Mucosa of rectum (tissue), 2 donors: ENCODE measurements around the gene PSMD11.
A peak's percentile ranks its signal among the peaks of the same experiment; 100 is the strongest.
"Not testable (repeated sequence)": the region's sequence is repeated elsewhere in the genome, so short reads cannot be mapped to it uniquely, and the experiment has no call there.

Experiments
- H3K27ac ChIP-seq, 2 donors: one replicate each; pipeline ENCODE4 v1.7.0; 2013; ENCODE audit warnings: inconsistent platforms in 2 of 2, low read depth in 2 of 2, low read length in 2 of 2
- H3K27me3 ChIP-seq, 2 donors: one replicate each; pipeline ENCODE4 v1.7.0; 2013; ENCODE audit warnings: low read length in 2 of 2; ENCODE audit not compliant: control insufficient read depth in 2 of 2, insufficient read depth in 2 of 2
- H3K36me3 ChIP-seq, 2 donors: one replicate each; pipeline ENCODE4 v1.7.0; 2013; ENCODE audit warnings: low read length in 2 of 2; ENCODE audit not compliant: control insufficient read depth in 2 of 2, insufficient read depth in 2 of 2
- H3K4me1 ChIP-seq, 2 donors: one replicate each; pipeline ENCODE4 v1.7.0; 2013; ENCODE audit warnings: low read length in 2 of 2, mild to moderate bottlenecking in 1 of 2; ENCODE audit not compliant: control insufficient read depth in 2 of 2, insufficient read depth in 2 of 2
- H3K4me3 ChIP-seq, 2 donors: one replicate each; pipeline ENCODE4 v1.7.0; 2013; ENCODE audit warnings: low read length in 2 of 2
- H3K9ac ChIP-seq, 2 donors: one replicate each; pipeline ENCODE4 v1.7.0; 2013; ENCODE audit warnings: low read length in 2 of 2, low read depth in 1 of 2, mild to moderate bottlenecking in 1 of 2
- H3K9me3 ChIP-seq, 2 donors: one replicate each; pipeline ENCODE4 v1.7.0; 2013; ENCODE audit warnings: low read length in 2 of 2; ENCODE audit not compliant: control insufficient read depth in 2 of 2
- donor health status: healthy.
- donor health status: Normal muscosa, but diverticular disease.

The PSMD11 gene

DNA sequence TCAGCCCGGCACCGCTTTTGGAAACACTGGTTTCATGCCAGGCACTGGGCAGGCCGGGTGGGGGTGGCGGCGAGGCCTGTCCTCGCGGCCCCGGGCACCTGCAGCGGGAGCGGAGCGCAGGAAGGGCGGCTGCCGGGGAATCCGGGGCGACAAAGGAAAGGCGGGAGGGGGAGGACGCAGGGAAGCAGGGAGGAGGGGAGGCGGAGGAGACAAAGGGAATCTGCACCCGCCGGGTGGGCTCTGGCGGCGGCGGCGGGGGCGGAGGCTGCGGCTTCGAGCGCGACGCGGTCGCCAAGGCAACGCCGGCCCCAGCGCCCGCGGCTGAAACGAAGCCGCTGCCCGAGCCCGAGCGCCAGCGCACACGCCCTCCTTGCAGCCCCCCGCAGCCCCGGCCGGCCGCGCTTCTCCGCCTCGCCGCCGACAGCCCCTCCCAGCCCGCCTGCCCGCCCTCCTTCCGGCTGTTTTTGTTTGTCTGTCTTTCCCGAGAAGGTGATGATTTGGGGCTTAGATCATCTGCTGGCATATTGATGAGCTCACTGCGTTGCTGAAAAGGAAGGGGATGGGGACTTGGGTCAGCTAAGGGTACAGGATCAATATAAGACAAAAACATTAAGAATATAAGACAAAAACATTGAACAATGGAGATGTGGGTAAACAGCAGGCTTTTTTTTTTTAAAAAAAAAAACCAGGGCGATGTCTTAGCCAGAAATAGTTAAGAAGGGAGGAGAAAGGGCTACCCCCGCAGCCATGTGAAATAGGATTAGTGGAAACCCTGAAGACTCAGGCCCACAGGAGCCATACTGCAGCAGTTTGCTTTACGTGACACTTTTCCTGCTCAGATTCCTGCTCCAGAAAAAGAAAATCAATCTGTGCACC, 75.2 kb downstream of the PSMD11 start:
- Histone ChIP-seq H3K36me3 (peaks cover 0 to 3% of the 10 kb centered on the region in 2 donors), H3K4me1 (peaks cover 0 to 3% of the 10 kb centered on the region in 2 donors), H3K27ac (peak overlapping the region in 1 of 2 donors; percentile 16), H3K27me3 (no peaks in the 10 kb centered on the region), H3K9me3 (no peaks in the 10 kb centered on the region), H3K9ac (no peak overlapping the region), H3K4me3 (peak overlapping the region in 1 of 2 donors; percentile 29)

DNA sequence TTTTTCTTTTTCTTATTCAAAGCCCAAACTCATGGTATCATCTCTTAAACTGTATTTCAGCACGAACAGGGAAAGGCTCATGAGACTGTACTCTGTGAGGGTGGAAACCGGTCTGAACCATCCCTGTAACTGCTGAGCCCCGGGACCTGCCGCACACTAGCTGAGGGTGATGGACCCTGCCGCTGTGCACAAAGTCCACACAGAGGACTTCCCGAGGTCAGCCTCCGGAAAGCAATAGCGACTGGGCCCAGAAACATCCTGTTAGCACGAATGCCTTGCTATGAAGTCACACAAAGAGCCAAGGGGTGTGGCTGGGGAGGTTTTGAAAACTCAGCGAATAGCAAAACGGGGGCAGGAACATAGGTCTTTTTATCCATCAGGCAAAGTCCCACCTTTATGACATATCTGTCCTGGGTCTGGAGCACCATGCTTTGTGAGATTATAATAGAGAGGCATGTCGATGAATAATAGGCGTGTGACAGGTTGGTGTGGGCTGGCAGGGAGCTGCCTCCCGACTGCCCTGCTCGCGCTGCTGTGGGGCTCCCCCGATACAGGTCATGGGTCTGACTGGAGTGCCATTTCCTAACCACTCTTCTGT, 75.9 kb downstream of the PSMD11 start:
- Histone ChIP-seq H3K9ac (no peak overlapping the region), H3K27me3 (no peaks in the 10 kb centered on the region), H3K9me3 (no peaks in the 10 kb centered on the region), H3K36me3 (peaks cover 0 to 3% of the 10 kb centered on the region in 2 donors), H3K4me3 (peak overlapping the region in 1 of 2 donors; percentile 29), H3K27ac (no peak overlapping the region), H3K4me1 (peaks cover 0 to 3% of the 10 kb centered on the region in 2 donors)

DNA sequence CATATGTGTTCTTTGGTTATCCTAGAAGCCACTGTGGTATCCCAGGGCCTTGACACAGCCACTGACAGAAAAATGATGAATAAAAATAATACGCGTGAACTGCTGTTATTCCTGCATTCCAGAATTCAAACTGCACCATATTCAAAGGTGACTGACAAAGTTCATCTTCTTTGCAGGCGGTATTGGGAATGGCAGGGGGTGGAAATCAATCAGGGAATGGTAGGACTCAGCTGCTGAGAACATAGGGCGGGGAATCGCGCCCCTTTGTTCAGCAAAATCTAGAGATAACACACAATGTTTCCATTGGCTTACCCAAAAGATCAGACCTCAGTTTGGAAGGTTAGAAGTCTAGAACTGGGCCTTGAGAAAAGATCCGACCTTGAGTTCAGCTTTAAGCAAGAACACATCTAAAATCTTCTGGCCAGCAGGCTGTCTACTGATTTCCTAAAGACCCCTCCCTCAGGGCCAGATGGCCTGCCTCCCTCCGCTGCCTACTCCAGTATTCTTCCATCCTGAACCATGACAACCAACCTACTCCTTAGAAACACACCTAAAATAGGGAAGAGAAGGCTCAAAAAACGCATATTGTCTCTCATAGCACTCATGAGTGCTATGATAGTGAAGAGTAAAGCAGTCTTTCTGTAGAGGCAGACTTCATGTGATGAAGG, 76.6 kb downstream of the PSMD11 start:
- H3K27me3 ChIP-seq = no peaks in the 10 kb centered on the region
- peaks cover 0 to 6% of the 10 kb centered on the region in 2 donors for H3K36me3 ChIP-seq
- no peak overlapping the region for H3K27ac ChIP-seq
- H3K4me1 ChIP-seq = peaks cover 0 to 3% of the 10 kb centered on the region in 2 donors
- H3K9me3 ChIP-seq = no peaks in the 10 kb centered on the region
- no peak overlapping the region for H3K4me3 ChIP-seq
- H3K9ac ChIP-seq = no peak overlapping the region

DNA sequence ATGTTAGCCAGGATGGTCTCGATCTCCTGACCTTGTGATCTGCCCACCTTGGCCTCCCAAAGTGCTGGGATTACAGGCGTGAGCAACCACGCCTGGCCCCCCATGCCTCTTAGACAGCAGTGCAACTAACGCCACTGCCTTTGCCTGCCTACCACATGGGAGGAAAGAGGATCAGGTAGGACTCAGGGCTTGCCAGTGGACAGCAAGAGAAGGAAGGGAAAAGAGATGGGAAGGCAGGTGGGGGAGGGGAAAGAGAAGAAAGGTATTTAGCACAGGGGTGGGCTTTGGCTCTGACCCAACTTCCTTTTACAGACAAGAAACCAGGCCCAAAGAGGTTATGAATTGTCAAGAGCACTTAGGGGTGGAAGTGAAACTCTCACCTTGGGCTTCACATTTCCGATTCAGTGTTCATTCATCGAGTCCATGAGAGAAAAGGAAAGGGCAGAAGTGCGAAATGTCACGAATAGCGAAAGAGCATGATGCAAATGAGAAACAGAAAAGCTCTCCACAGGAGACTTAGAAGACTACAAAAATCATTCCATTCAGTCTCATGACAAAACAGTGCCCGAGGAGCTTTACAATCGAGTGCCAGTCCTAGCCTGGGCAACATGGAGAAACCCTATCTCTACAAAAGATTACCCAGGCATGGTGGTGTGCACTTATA, 78.8 kb downstream of the PSMD11 start:
- no peaks in the 10 kb centered on the region for H3K27me3 ChIP-seq
- H3K9me3 ChIP-seq = no peaks in the 10 kb centered on the region
- H3K36me3 ChIP-seq = peaks cover 1 to 9% of the 10 kb centered on the region in 2 donors
- H3K9ac ChIP-seq = no peak overlapping the region
- peaks cover 0 to 3% of the 10 kb centered on the region in 2 donors for H3K4me1 ChIP-seq
- no peak overlapping the region for H3K4me3 ChIP-seq
- no peak overlapping the region for H3K27ac ChIP-seq

DNA sequence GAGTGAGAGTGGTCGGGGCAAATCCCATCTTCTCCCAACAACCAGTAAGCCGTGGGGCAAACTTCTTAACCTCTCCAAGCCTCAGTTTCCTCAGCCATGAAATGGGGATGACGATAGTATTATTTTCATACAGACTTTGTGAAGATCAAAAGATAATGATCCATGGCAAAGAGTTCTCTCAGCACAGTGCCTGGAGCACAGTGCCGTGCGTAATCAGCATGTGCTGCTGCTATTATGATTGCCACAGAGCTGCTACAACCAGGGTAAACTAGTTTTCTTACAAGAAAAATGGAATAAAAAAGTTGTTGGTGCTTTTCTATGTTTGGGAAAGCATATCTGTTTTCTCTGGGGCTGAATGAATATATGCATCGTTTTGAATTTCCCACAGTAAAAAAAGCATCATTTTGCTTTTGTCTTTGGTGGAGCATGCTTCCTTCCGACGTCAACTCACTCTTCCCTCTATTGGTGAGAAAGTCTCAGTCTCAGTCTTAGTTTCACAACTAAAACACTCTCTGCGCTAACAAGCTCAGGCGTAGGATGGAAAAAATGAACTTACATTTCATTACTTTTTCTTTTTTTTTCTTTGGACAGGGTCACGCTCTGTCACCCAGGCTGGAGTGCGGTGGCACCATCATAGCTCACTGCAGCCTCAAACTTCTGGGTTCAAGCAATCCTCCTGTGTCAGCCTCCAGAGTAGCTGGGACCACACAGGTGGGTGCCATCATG, 79.7 kb downstream of the PSMD11 start:
- Histone ChIP-seq H3K27me3 (no peaks in the 10 kb centered on the region), H3K4me3 (no peak overlapping the region), H3K36me3 (peaks cover 9 to 14% of the 10 kb centered on the region in 2 donors), H3K4me1 (peaks cover 0 to 3% of the 10 kb centered on the region in 2 donors), H3K9me3 (no peaks in the 10 kb centered on the region), H3K27ac (no peak overlapping the region), H3K9ac (no peak overlapping the region)

DNA sequence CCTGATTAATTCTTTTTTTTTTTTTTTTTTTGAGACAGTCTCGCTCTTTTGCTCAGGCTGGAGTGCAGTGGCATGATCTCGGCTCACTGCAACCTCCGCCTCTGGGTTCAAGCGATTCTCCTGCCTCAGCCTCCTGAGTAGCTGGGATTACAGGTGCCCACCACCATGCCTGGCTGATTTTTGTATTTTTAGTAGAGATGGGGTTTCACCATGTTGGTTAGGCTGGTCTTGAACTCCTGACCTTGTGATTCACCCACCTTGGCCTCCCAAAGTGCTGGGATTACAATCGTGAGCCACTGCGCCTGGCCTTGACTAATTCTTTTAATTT, 80.2 kb downstream of the PSMD11 start:
- not testable (repeated sequence) for H3K4me3 ChIP-seq, H3K27ac ChIP-seq, H3K27me3 ChIP-seq, H3K9me3 ChIP-seq, H3K4me1 ChIP-seq, H3K9ac ChIP-seq
- H3K36me3 ChIP-seq = peaks cover 13 to 17% of the 10 kb centered on the region in 2 donors

DNA sequence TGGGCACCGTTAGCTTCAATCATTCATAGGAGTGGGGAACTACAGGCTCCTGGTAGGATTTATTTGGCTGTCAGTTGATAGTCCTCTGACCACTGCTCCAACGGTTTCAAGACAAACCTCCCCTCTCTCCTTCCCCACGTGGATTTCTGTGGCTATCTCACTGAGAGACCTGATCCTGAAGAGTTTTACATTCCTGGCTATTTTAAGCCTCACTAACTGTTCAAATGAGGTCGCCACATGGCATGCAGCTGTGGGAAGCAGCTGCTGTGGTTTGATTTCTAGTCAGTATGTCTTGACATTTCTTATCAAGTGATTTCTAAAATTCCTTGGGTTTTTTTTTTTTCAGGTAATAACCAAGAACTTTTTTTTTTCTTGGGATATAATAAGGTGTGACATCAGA, 80.8 kb downstream of the PSMD11 start:
- Histone ChIP-seq H3K27ac (no peak overlapping the region), H3K36me3 (peaks cover 17 to 21% of the 10 kb centered on the region in 2 donors), H3K27me3 (no peaks in the 10 kb centered on the region), H3K9ac (no peak overlapping the region), H3K4me3 (no peak overlapping the region), H3K9me3 (no peaks in the 10 kb centered on the region), H3K4me1 (peaks cover 0 to 3% of the 10 kb centered on the region in 2 donors)

DNA sequence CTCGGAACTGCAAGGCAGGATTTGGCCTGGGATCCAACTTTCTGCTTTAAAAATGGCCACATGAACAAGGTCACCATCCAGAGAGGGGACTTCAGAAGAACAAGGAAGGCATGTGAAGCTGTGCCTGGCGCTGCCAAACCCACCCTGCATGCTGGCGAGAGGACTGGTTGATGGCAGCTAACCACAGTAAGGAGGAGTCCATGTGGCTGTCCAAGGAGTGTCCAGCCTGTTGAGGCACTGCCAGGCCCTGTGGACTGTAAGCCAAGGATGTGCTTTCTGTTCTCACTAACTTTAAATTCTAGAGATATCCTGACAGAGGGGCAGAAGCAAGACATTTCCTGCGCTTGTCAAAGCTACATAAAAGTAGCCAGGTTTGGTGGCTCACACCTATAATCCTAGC, 82.8 kb downstream of the PSMD11 start:
- Histone ChIP-seq H3K27ac (no peak overlapping the region), H3K36me3 (peaks cover 21 to 28% of the 10 kb centered on the region in 2 donors), H3K27me3 (no peaks in the 10 kb centered on the region), H3K4me1 (peaks cover 0 to 3% of the 10 kb centered on the region in 2 donors), H3K4me3 (no peak overlapping the region), H3K9me3 (no peaks in the 10 kb centered on the region), H3K9ac (no peak overlapping the region)

DNA sequence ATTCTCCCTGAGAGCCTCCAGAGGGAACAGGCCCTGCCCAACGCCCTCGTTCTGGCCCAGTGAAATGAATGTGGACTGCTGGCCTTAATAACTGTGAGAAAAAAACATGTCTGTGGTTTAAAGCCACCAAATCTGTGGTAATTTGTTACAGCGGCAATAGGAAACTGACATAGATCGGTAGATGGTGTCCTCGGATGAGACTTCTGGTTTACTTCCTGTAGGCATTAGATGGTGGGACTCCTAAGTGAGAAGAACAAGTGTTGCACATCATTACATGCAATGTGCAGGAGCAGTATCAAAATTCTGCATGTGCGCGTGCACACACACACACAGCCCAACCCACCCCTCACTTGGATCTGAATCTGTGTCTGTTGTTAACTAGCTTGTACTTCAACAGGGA, 84.5 kb downstream of the PSMD11 start:
- Histone ChIP-seq H3K4me1 (peaks cover 0 to 1% of the 10 kb centered on the region in 2 donors), H3K36me3 (peaks cover 28% of the 10 kb centered on the region in 2 donors), H3K27me3 (no peaks in the 10 kb centered on the region), H3K4me3 (no peak overlapping the region), H3K9me3 (no peaks in the 10 kb centered on the region), H3K27ac (no peak overlapping the region), H3K9ac (no peak overlapping the region)
